DMS53 (cell line): ENCODE measurements around the gene GALNT18.

Experiments
- DNase-seq: peaks from one replicate; lab custom pipeline; 2025; lab: John Stamatoyannopoulos, UW

GALNT18 gene

GRCh38 chr11:11624204-11624603, 2.4 kb upstream of the GALNT18 start:
- no peak for DNase-seq

- DNase-seq = peak; percentile 77
These were observed 967 bp upstream of the GALNT18 start for GRCh38 chr11:11622772-11623171.

GRCh38 chr11:11622340-11622706, 518 bp upstream of the GALNT18 start:
- no peak for DNase-seq

- DNase-seq = peak; percentile 84
These were observed 758 bp downstream of the GALNT18 start for GRCh38 chr11:11620921-11621572.

- peak; percentile 88 for DNase-seq
These were observed 1.5 kb downstream of the GALNT18 start for GRCh38 chr11:11620173-11620920.

GRCh38 chr11:11618973-11619435, 2.8 kb downstream of the GALNT18 start:
- DNase-seq = peak; percentile 60

- DNase-seq = no peak
These were observed 6.7 kb downstream of the GALNT18 start for GRCh38 chr11:11615086-11615485.

GRCh38 chr11:11612439-11612838, 9.4 kb downstream of the GALNT18 start:
- DNase-seq = no peak

GRCh38 chr11:11611381-11611780, 10.4 kb downstream of the GALNT18 start:
- no peak for DNase-seq

GRCh38 chr11:11608783-11609232, 13.0 kb downstream of the GALNT18 start:
- DNase-seq = peak; percentile 28

GRCh38 chr11:11607772-11608171, 14.0 kb downstream of the GALNT18 start:
- no peak for DNase-seq

GRCh38 chr11:11605821-11606450, 15.9 kb downstream of the GALNT18 start:
- peak; percentile 83 for DNase-seq

GRCh38 chr11:11605181-11605580, 16.6 kb downstream of the GALNT18 start:
- DNase-seq = peak; percentile 59

GRCh38 chr11:11604370-11604990, 17.3 kb downstream of the GALNT18 start:
- no peak for DNase-seq

- no peak for DNase-seq
These were observed 19.8 kb downstream of the GALNT18 start for GRCh38 chr11:11602011-11602410.

GRCh38 chr11:11600288-11600687, 21.5 kb downstream of the GALNT18 start:
- DNase-seq = no peak

GRCh38 chr11:11598243-11598642, 23.6 kb downstream of the GALNT18 start:
- no peak for DNase-seq

GRCh38 chr11:11594162-11594561, 27.6 kb downstream of the GALNT18 start:
- no peak for DNase-seq

- DNase-seq = no peak
These were observed 29.6 kb downstream of the GALNT18 start for GRCh38 chr11:11592146-11592684.

GRCh38 chr11:11589437-11589836, 32.4 kb downstream of the GALNT18 start:
- no peak for DNase-seq

- no peak for DNase-seq
These were observed 32.9 kb downstream of the GALNT18 start for GRCh38 chr11:11588891-11589290.

- no peak for DNase-seq
These were observed 33.6 kb downstream of the GALNT18 start for GRCh38 chr11:11588243-11588642.
